NCI-H187 (cell line): ENCODE measurements around the gene LETM1.

Experiments used
- DNase-seq, 2 experiments: peaks; one replicate each; lab custom pipeline; 2025; lab: John Stamatoyannopoulos, UW

The LETM1 gene

GRCh38 chr4:1825326-1825725 lies 30.6 kb downstream of the LETM1 start:
- DNase-seq, result no peak

DNA sequence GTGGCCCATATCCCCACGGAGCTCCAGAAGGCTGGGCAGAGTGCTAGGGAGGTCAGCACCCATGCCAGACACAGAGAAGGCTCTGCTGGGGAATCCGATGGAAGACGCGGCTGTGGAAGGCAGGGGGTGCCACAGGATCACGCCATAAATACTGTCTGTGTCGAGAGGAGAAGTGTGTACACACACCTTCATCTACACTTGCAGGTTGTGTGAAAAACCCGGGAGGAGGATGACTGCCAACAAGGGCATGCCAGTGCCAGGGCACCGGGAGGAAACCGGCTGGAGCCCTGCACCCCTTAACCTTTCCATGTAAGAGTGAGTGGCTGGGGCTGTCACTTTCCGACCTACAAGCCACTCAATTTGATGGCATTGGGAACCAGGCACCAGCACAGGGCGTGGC lies 31.2 kb downstream of the LETM1 start:
- DNase-seq, result no peak

DNA sequence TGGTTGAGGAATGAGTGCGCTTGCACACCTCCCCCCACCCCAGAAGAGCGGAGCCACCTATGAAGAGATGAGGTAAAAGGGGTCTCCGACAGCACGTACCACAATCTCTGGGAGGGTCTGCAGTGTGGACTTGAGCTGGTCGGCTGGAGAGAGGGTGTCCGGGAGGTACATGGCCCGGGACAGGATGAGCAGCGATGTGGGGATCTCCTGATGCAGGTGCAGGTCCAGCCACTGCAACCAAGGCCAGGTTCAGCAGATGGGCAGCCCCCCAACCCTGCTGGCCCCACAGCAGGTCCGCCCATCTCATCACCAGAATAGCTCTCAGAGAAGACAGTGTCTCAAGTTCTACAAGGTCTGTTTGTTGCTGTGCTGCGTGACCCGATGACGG lies 32.4 kb downstream of the LETM1 start:
- DNase-seq, result no peak

DNA sequence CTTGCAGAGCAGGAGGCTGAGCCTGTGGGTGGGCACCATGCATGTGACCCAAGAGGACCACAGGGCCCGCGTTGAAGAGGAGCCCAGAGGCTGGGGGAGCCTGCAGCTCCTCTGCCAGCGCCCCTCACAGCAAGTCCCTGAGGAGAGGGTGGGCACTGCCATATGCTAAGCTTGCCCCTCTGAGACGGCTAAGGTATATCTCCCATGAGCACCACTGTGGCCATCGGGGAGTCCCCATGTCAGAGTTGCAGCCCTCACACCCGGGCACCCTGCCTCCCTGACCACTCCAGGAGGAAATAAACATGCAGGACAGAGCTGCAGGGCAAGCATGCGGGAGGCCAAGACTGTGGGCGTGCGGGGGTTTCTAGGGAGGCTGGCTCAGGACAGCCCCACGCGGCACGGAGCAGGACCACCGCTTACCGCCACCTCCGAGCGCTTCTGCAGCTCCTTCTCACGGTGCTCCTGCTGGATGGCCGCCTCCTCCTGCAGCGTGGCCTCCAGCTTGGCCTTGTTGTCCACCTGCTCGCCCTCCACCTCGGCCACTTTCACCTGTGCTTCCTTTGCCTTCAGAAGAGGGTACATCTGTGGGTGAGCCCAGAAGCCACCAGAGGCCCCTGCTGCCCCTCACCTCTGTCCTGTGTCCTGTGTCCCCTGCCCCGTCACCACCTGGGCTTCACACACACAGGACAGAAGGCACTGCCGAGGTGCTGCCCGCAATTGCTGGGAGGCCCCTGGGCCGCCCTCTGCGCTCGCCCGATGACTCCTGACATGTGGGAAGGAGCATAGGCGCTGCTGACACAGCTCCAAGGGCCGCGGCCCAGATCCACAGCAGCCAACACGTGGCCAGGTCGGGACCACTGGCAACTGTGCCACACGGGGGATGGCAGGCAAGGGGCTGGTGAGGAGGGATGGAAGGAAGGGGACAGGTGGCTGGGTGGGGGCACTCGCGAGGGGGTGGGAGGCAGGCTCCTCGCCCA lies 33.1 kb downstream of the LETM1 start:
- no peak for DNase-seq

- no peak for DNase-seq
Observed at GRCh38 chr4:1821679-1822567, 34.0 kb downstream of the LETM1 start.

- no peak for DNase-seq
Observed at GRCh38 chr4:1819816-1820215, 36.1 kb downstream of the LETM1 start.

DNA sequence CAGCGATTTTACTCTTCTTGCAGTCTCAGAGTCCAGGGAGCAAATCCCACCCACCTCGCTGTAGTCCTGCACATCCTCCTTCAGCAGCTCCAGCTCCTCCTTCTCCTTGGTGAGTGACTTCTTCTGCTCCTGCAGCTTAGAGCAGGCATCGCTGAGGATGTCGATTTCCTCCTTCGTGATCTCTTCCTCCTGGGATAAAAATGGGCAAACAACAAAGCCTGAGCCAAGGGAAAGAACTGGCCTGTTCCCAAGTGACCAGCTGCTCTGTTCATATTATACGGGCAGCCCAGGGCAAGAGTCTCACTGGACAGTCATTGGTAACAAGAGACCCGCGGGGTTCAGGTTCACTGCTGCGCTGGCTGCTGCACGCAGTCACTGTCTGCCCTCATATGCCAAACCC lies 36.7 kb downstream of the LETM1 start:
- DNase-seq, result no peak

- DNase-seq, result no peak
Observed at GRCh38 chr4:1815997-1816860, 39.7 kb downstream of the LETM1 start.

GRCh38 chr4:1815096-1815996 lies 40.6 kb downstream of the LETM1 start:
- no peak for DNase-seq

- DNase-seq, result no peak
Observed at GRCh38 chr4:1814453-1814852, 41.5 kb downstream of the LETM1 start.

DNA sequence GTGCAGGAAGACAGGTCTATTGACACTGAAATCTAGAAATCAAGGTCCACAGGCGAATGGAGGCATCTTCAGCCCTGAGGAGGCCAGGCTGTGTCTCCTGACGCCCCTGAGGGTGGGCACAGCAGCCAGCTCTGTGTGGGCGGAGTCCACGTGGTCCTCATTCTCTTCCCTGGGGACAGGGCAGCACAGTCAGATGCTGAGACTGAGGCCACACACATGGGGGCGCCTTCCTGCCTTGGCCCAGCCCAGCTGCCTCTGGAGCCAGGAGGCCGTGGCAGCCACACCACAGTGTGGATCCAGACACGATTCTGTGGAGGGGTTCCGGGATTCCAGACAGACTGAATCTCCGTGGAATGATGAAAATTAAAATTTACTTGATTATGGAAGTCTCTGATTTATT lies 42.0 kb downstream of the LETM1 start:
- DNase-seq, result no peak

DNA sequence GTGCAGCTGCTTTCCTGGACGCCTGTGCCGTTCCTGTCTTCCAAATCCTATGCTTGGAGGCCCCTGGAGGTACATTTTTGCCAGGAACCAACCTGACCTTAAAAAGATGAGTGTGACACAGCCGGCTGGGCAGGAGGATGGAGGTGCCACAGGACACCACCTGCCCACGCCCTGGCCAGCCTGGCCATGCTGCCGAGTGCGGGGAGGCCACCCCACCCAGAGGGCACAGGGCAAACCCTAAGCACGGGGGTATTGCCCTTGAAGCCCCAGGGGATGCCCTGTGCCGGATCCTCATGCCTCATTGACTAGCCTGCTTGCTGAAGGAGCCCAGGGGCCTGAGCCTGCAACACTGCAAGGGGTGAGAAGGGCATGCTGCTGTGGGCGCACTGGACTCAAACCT lies 42.7 kb downstream of the LETM1 start:
- no peak for DNase-seq

GRCh38 chr4:1812720-1813119 lies 43.2 kb downstream of the LETM1 start:
- no peak for DNase-seq

- DNase-seq, result no peak
Observed at GRCh38 chr4:1810765-1811164, 45.2 kb downstream of the LETM1 start.

- DNase-seq, result peak in 1 of 2 experiments; percentile 6
Observed at GRCh38 chr4:1809754-1810502, 46.0 kb downstream of the LETM1 start.

GRCh38 chr4:1808851-1809753 lies 46.9 kb downstream of the LETM1 start:
- no peak for DNase-seq

DNA sequence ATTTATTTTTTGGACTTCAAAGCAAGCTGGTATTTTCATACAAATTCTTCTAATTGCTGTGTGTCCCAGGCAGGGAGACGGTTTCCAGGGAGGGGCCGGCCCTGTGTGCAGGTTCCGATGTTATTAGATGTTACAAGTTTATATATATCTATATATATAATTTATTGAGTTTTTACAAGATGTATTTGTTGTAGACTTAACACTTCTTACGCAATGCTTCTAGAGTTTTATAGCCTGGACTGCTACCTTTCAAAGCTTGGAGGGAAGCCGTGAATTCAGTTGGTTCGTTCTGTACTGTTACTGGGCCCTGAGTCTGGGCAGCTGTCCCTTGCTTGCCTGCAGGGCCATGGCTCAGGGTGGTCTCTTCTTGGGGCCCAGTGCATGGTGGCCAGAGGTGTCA lies 47.6 kb downstream of the LETM1 start:
- DNase-seq, result no peak

DNA sequence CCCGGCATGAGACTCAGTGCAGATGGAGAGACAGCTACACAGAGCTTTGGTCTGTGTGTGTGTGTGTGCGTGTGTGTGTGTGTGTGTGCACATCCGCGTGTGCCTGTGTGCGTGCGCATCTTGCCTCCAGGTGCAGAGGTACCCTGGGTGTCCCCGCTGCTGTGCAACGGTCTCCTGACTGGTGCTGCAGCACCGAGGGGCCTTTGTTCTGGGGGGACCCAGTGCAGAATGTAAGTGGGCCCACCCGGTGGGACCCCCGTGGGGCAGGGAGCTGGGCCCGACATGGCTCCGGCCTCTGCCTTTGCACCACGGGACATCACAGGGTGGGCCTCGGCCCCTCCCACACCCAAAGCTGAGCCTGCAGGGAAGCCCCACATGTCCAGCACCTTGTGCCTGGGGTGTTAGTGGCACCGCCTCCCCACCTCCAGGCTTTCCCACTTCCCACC lies 48.6 kb downstream of the LETM1 start:
- no peak for DNase-seq
